ENCODE data around the gene RUNX2.

DNA sequence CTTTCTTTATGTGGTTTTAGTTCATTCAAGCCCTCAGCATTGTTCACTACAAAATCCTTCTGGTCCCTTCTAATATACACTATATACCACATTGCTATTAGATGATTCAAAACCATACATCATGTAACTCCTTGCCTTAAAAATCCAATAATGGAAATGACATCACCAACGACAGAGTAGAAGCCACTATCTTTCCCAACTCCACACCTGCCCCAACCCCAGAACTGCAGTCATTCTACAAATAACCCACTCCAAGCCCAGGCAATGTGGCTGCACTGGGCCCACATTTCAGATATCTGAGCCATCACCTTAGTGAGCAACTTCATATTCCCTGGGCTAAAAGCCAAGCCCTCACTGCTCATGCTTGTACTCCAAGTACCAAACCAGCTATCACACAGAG, 22.6 kb upstream of the RUNX2 start:
- no peak for TF ChIP-seq POLR2A (IDR thresholded peaks at IDR 0.05)
- TF ChIP-seq, protein P1, sequence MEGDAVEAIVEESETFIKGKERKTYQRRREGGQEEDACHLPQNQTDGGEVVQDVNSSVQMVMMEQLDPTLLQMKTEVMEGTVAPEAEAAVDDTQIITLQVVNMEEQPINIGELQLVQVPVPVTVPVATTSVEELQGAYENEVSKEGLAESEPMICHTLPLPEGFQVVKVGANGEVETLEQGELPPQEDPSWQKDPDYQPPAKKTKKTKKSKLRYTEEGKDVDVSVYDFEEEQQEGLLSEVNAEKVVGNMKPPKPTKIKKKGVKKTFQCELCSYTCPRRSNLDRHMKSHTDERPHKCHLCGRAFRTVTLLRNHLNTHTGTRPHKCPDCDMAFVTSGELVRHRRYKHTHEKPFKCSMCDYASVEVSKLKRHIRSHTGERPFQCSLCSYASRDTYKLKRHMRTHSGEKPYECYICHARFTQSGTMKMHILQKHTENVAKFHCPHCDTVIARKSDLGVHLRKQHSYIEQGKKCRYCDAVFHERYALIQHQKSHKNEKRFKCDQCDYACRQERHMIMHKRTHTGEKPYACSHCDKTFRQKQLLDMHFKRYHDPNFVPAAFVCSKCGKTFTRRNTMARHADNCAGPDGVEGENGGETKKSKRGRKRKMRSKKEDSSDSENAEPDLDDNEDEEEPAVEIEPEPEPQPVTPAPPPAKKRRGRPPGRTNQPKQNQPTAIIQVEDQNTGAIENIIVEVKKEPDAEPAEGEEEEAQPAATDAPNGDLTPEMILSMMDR (IDR thresholded peaks at IDR 0.05): no peak
